Immature natural killer cell (primary cell): ENCODE measurements around the gene GNA12. TPM values are rescaled to one million over a fixed set of nuclear protein-coding genes. Genes with fewer than 3 reads are reported as not detected.
"Not testable (repeated sequence)": the region's sequence is repeated elsewhere in the genome, so short reads cannot be mapped to it uniquely, and the experiment has no call there.

Experiments
- DNase-seq, 3 donors: peaks; one replicate each; pipeline ENCODE4 v3.0.0; 2022; ENCODE audit warnings: mixed read lengths in 1 of 3
- H3K27ac Mint-ChIP-seq, 6 donors: one replicate each; pipeline ENCODE4 v1.8.0; 2020; ENCODE audit warnings: mixed read lengths in 6 of 6, mild to moderate bottlenecking in 5 of 6, inconsistent platforms in 4 of 6, moderate library complexity in 3 of 6
- H3K27me3 Mint-ChIP-seq, 3 donors: one replicate each; pipeline ENCODE4 v1.8.0; 2020 to 2021; ENCODE audit warnings: low read depth in 3 of 3, mild to moderate bottlenecking in 3 of 3, mixed read lengths in 3 of 3, moderate library complexity in 3 of 3, inconsistent platforms in 1 of 3
- H3K36me3 Mint-ChIP-seq, 3 donors: one replicate each; pipeline ENCODE4 v1.8.0; 2020; ENCODE audit warnings: mixed read lengths in 3 of 3, inconsistent platforms in 2 of 3, mild to moderate bottlenecking in 2 of 3
- H3K4me1 Mint-ChIP-seq, 2 donors: one replicate each; pipeline ENCODE4 v1.8.0; 2020; ENCODE audit warnings: inconsistent platforms in 2 of 2, mild to moderate bottlenecking in 2 of 2, mixed read lengths in 2 of 2, moderate library complexity in 1 of 2
- H3K4me3 Mint-ChIP-seq, 5 donors: one replicate each; pipeline ENCODE4 v1.8.0; 2020; ENCODE audit warnings: mild to moderate bottlenecking in 5 of 5, mixed read lengths in 5 of 5, inconsistent platforms in 3 of 5, moderate library complexity in 3 of 5
- H3K9me3 Mint-ChIP-seq, 6 donors: one replicate each; pipeline ENCODE4 v1.8.0; 2020; ENCODE audit warnings: mild to moderate bottlenecking in 6 of 6, mixed read lengths in 6 of 6, inconsistent platforms in 4 of 6, moderate library complexity in 3 of 6
- polyA plus RNA-seq, 3 donors: library from polyadenylated mRNA; unstranded; fragments of 300-500 nt; fragmentation: Illumina TruSeq; gene quantifications; one replicate each; pipeline ENCODE4 v1.2.3, GENCODE V29; 2021

Gene GNA12
- polyA plus RNA-seq, 3 donors from 2014 or later, result 4.7 to 6.1 (median 4.8) TPM

- Mint-ChIP-seq H3K4me3 (no peak overlapping the region), H3K36me3 (no peaks in the 10 kb centered on the region), H3K4me1 (peaks cover 24 to 32% of the 10 kb centered on the region in 2 donors), H3K27ac (no peak overlapping the region), H3K9me3 (no peaks in the 10 kb centered on the region), H3K27me3 (peaks cover 8 to 25% (median 12%) of the 10 kb centered on the region in 3 donors)
- no peak for DNase-seq
Observed at GRCh38 chr7:2860627-2861133, 16.6 kb upstream of the GNA12 start.

- Mint-ChIP-seq H3K4me1 (peaks cover 22 to 29% of the 10 kb centered on the region in 2 donors), H3K9me3 (no peaks in the 10 kb centered on the region), H3K27me3 (peaks cover 7 to 24% (median 12%) of the 10 kb centered on the region in 3 donors), H3K4me3 (no peak overlapping the region), H3K27ac (peak overlapping the region in 1 of 6 donors; percentile 40), H3K36me3 (no peaks in the 10 kb centered on the region)
- no peak for DNase-seq
Observed at GRCh38 chr7:2859952-2860351, 15.8 kb upstream of the GNA12 start.

GRCh38 chr7:2858621-2859020 is 14.5 kb upstream of the GNA12 start:
- DNase-seq, result no peak
- H3K4me1 Mint-ChIP-seq, result peaks cover 12 to 16% of the 10 kb centered on the region in 2 donors
- no peaks in the 10 kb centered on the region for H3K9me3 Mint-ChIP-seq
- H3K36me3 Mint-ChIP-seq, result peaks cover 0 to 5% (median 0%) of the 10 kb centered on the region in 3 donors
- no peak overlapping the region for H3K4me3 Mint-ChIP-seq
- no peak overlapping the region for H3K27ac Mint-ChIP-seq
- peaks cover 7 to 18% (median 9%) of the 10 kb centered on the region in 3 donors for H3K27me3 Mint-ChIP-seq

- Mint-ChIP-seq H3K9me3 (no peaks in the 10 kb centered on the region), H3K4me1 (peaks cover 0 to 2% of the 10 kb centered on the region in 2 donors), H3K4me3 (no peak overlapping the region), H3K36me3 (peaks cover 0 to 5% (median 0%) of the 10 kb centered on the region in 3 donors), H3K27ac (no peak overlapping the region), H3K27me3 (peaks cover under 1 to 11% (median 6%) of the 10 kb centered on the region in 3 donors)
- no peak for DNase-seq
Observed at GRCh38 chr7:2856388-2857169, 12.5 kb upstream of the GNA12 start.

- Mint-ChIP-seq H3K36me3 (peaks cover 0 to 5% (median 0%) of the 10 kb centered on the region in 3 donors), H3K4me1 (peaks cover 0 to 8% of the 10 kb centered on the region in 2 donors), H3K4me3 (no peak overlapping the region), H3K9me3 (no peaks in the 10 kb centered on the region), H3K27ac (no peak overlapping the region), H3K27me3 (peaks cover 5 to 14% (median 9%) of the 10 kb centered on the region in 3 donors)
- DNase-seq, result no peak
Observed at GRCh38 chr7:2855386-2855785, 11.3 kb upstream of the GNA12 start.

GRCh38 chr7:2853552-2853951 is 9.4 kb upstream of the GNA12 start:
- not testable (repeated sequence) for H3K27ac Mint-ChIP-seq, H3K36me3 Mint-ChIP-seq, H3K9me3 Mint-ChIP-seq, H3K4me3 Mint-ChIP-seq, H3K4me1 Mint-ChIP-seq, H3K27me3 Mint-ChIP-seq, DNase-seq

- H3K27ac Mint-ChIP-seq, result no peak overlapping the region
- peaks cover 0 to 8% of the 10 kb centered on the region in 2 donors for H3K4me1 Mint-ChIP-seq
- H3K27me3 Mint-ChIP-seq, result peaks cover 5 to 8% (median 7%) of the 10 kb centered on the region in 3 donors
- H3K9me3 Mint-ChIP-seq, result no peaks in the 10 kb centered on the region
- no peak overlapping the region for H3K4me3 Mint-ChIP-seq
- H3K36me3 Mint-ChIP-seq, result peaks cover 0 to 5% (median 0%) of the 10 kb centered on the region in 3 donors
- DNase-seq, result no peak
Observed at GRCh38 chr7:2853147-2853546, 9.0 kb upstream of the GNA12 start.

- peaks cover 0 to 5% (median 0%) of the 10 kb centered on the region in 3 donors for H3K36me3 Mint-ChIP-seq
- peaks cover 5 to 11% (median 8%) of the 10 kb centered on the region in 3 donors for H3K27me3 Mint-ChIP-seq
- peak overlapping the region in 1 of 6 donors; percentile 20 for H3K27ac Mint-ChIP-seq
- H3K4me3 Mint-ChIP-seq, result peak overlapping the region in 3 of 5 donors; percentile 0 to 48 (median 36)
- H3K4me1 Mint-ChIP-seq, result peaks cover 0 to 8% of the 10 kb centered on the region in 2 donors
- H3K9me3 Mint-ChIP-seq, result no peaks in the 10 kb centered on the region
- peak; percentile 27 to 53 (median 46) for DNase-seq
Observed at GRCh38 chr7:2851497-2851896, 7.4 kb upstream of the GNA12 start.

GRCh38 chr7:2849941-2850766 is 6.0 kb upstream of the GNA12 start:
- no peak overlapping the region for H3K27ac Mint-ChIP-seq
- H3K4me3 Mint-ChIP-seq, result no peak overlapping the region
- H3K36me3 Mint-ChIP-seq, result peaks cover 0 to 5% (median 0%) of the 10 kb centered on the region in 3 donors
- peaks cover 5 to 11% (median 5%) of the 10 kb centered on the region in 3 donors for H3K27me3 Mint-ChIP-seq
- H3K4me1 Mint-ChIP-seq, result peaks cover 6 to 10% of the 10 kb centered on the region in 2 donors
- H3K9me3 Mint-ChIP-seq, result no peaks in the 10 kb centered on the region
- DNase-seq, result peak; percentile 46 to 66 (median 63)

- DNase-seq, result no peak
- peak overlapping the region in 4 of 6 donors; percentile 4 to 84 (median 38) for H3K27ac Mint-ChIP-seq
- H3K4me3 Mint-ChIP-seq, result peak overlapping the region; percentile 62 to 91 (median 86)
Observed at GRCh38 chr7:2845034-2845592, 1.0 kb upstream of the GNA12 start.

GRCh38 chr7:2843711-2844152 is 376 bp downstream of the GNA12 start:
- H3K27ac Mint-ChIP-seq, result peak overlapping the region in 3 of 6 donors; percentile 27 to 71 (median 69)
- H3K4me1 Mint-ChIP-seq, result peaks cover 28 to 40% of the 10 kb centered on the region in 2 donors
- no peaks in the 10 kb centered on the region for H3K9me3 Mint-ChIP-seq
- DNase-seq, result no peak
- peak overlapping the region in 4 of 5 donors; percentile 55 to 84 (median 67) for H3K4me3 Mint-ChIP-seq
- no peaks in the 10 kb centered on the region for H3K36me3 Mint-ChIP-seq
- peaks cover 0 to 12% (median 5%) of the 10 kb centered on the region in 3 donors for H3K27me3 Mint-ChIP-seq

More at GRCh38 chr7:2845034-2845592, 1.0 kb upstream of the GNA12 start:
- H3K4me1 Mint-ChIP-seq, result peaks cover 24 to 36% of the 10 kb centered on the region in 2 donors
- H3K9me3 Mint-ChIP-seq, result no peaks in the 10 kb centered on the region
- H3K36me3 Mint-ChIP-seq, result no peaks in the 10 kb centered on the region
- peaks cover 0 to 12% (median 5%) of the 10 kb centered on the region in 3 donors for H3K27me3 Mint-ChIP-seq

GRCh38 chr7:2843191-2843685 is 870 bp downstream of the GNA12 start:
- Mint-ChIP-seq H3K9me3 (no peaks in the 10 kb centered on the region), H3K36me3 (no peaks in the 10 kb centered on the region), H3K4me1 (peaks cover 30 to 43% of the 10 kb centered on the region in 2 donors), H3K4me3 (peak overlapping the region; percentile 72 to 84 (median 81)), H3K27ac (peak overlapping the region in 5 of 6 donors; percentile 27 to 78 (median 69)), H3K27me3 (peaks cover 0 to 12% (median 3%) of the 10 kb centered on the region in 3 donors)
- DNase-seq, result no peak

GRCh38 chr7:2841907-2842306 is 2.2 kb downstream of the GNA12 start:
- no peak for DNase-seq
- Mint-ChIP-seq H3K4me3 (peak overlapping the region in 3 of 5 donors; percentile 8 to 84 (median 82)), H3K9me3 (no peaks in the 10 kb centered on the region), H3K4me1 (peaks cover 34 to 50% of the 10 kb centered on the region in 2 donors), H3K36me3 (no peaks in the 10 kb centered on the region), H3K27ac (no peak overlapping the region), H3K27me3 (peaks cover 0 to 12% (median 0%) of the 10 kb centered on the region in 3 donors)
